ENCODE measurements around the gene RBM5. TPM values are rescaled to one million over a fixed set of nuclear protein-coding genes. Genes with fewer than 3 reads are reported as not detected.

Gene RBM5
- total RNA-seq, 2 donors from 2014 or later = 104 to 114 TPM

DNA sequence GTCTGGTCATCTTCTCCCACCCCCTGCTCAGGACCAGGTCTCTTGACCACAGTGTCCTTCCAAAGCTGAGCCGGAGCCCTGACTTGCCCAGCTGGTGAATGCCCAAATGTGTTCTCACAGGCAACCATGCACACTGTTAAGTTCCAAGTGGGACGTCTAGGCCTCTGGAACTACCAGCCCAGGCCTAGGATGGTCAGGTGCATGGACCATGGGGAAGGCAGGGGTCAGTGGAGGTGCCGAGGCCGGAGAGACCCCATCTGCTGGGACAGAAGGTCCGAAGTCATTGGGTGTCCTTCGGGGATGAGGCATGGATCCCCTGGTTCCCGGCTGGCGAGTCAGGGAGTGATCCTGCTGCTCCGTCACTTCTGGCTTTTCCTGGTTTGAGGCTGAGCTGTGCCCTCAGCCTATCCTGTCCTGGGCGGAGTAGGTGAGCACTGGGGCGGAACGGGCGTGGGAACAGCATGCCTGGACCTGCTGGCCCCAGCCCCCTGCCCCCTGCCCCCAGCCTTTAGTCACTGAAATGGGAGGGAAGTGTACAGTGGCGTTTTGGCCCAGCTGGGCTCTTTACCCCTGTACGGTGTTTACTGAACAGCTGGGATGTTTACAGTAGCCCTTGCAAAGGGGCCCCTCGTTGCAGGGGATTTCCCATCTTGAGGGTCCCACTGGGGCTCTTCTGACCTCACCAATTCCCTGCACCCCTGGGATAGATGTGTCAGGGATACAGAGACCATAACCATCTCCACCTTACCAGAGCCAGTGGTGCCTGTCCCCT, 78.5 kb downstream of the RBM5 start:
- Histone ChIP-seq H3K4me1 (peaks cover 16% of the 10 kb centered on the region), H3K9ac (ENCODE audit: low read depth in 2 of 2, low read length in 2 of 2) (peak overlapping the region; percentile 12 to 51), H3K27ac (peak overlapping the region; percentile 44), H3K36me3 (no peaks in the 10 kb centered on the region), H3K9me3 (no peaks in the 10 kb centered on the region), H3K27me3 (no peaks in the 10 kb centered on the region), H3K4me3 (no peak overlapping the region)
- intact Hi-C loops (cut with DNase I) = no loop called here
- no peak for TF ChIP-seq CTCF (IDR thresholded peaks at IDR 0.05)
- peak; percentile 76 for DNase-seq

- no peaks in the 10 kb centered on the region for H3K9me3 ChIP-seq
- no peak overlapping the region for H3K4me3 ChIP-seq
- H3K27ac ChIP-seq = no peak overlapping the region
- TF ChIP-seq CTCF (IDR thresholded peaks at IDR 0.05) = no peak
- no peaks in the 10 kb centered on the region for H3K36me3 ChIP-seq
- DNase-seq = no peak
- H3K27me3 ChIP-seq = no peaks in the 10 kb centered on the region
- peaks cover 17% of the 10 kb centered on the region for H3K4me1 ChIP-seq
- peak overlapping the region in 1 of 2 donors; percentile 12 for H3K9ac ChIP-seq (ENCODE audit: low read depth in 2 of 2, low read length in 2 of 2)
- intact Hi-C loops (cut with DNase I) = no loop called here
These were observed 79.1 kb downstream of the RBM5 start for GRCh38 chr3:50167841-50168209.

- peaks cover 17% of the 10 kb centered on the region for H3K4me1 ChIP-seq
- intact Hi-C loops (cut with DNase I) = no loop called here
- no peak overlapping the region for H3K9ac ChIP-seq (ENCODE audit: low read depth in 2 of 2, low read length in 2 of 2)
- no peaks in the 10 kb centered on the region for H3K9me3 ChIP-seq
- no peak for TF ChIP-seq CTCF (IDR thresholded peaks at IDR 0.05)
- no peak overlapping the region for H3K4me3 ChIP-seq
- DNase-seq = no peak
- no peaks in the 10 kb centered on the region for H3K36me3 ChIP-seq
- H3K27ac ChIP-seq = no peak overlapping the region
- H3K27me3 ChIP-seq = no peaks in the 10 kb centered on the region
These were observed 79.7 kb downstream of the RBM5 start for GRCh38 chr3:50168388-50168787.

Other genes with a start within 250 kb of the RBM5 start
- 10 to 100 TPM in 1 of 2 donors, 1 to 10 TPM in 1; 3.6 to 19.7 TPM for gene TRAIP, start 232.4 kb upstream of the RBM5 start, total RNA-seq
- under 1 TPM; 0.21 to 0.30 TPM for gene CAMKV, start 219.0 kb upstream of the RBM5 start, total RNA-seq
- gene MST1R, start 185.0 kb upstream of the RBM5 start, total RNA-seq = 100 to 1,000 TPM in 1 of 2 donors, 10 to 100 TPM in 1; 88.9 to 173 TPM
- gene MON1A, start 159.1 kb upstream of the RBM5 start, total RNA-seq = 10 to 100 TPM in 1 of 2 donors, 1 to 10 TPM in 1; 4.5 to 14.9 TPM
- gene RBM6, start 148.8 kb upstream of the RBM5 start, total RNA-seq = 10 to 100 TPM; 49.8 to 60.3 TPM
- gene SEMA3F, start 66.4 kb downstream of the RBM5 start, total RNA-seq = 10 to 100 TPM; 14.7 to 24.0 TPM
- not detected for gene GNAT1, start 102.7 kb downstream of the RBM5 start, total RNA-seq
- gene SLC38A3, start 116.4 kb downstream of the RBM5 start, total RNA-seq = under 1 TPM; 0.24 to 0.40 TPM
- 10 to 100 TPM; 48.7 to 77.4 TPM for gene GNAI2, start 147.3 kb downstream of the RBM5 start, total RNA-seq
- 10 to 100 TPM; 51.6 to 57.0 TPM for gene SEMA3B, start 180.2 kb downstream of the RBM5 start, total RNA-seq
- gene LSMEM2, start 190.2 kb downstream of the RBM5 start, total RNA-seq = not detected
- gene IFRD2, start 203.5 kb downstream of the RBM5 start, total RNA-seq = 100 to 1,000 TPM in 1 of 2 donors, 10 to 100 TPM in 1; 52.8 to 129 TPM
- gene HYAL3, start 210.5 kb downstream of the RBM5 start, total RNA-seq = 1 to 10 TPM; 2.5 to 4.2 TPM
- 1 to 10 TPM; 6.7 to 10.0 TPM for gene NAA80, start 210.5 kb downstream of the RBM5 start, total RNA-seq
- 10 to 100 TPM in 1 of 2 donors, 1 to 10 TPM in 1; 9.0 to 15.2 TPM for gene HYAL1, start 214.7 kb downstream of the RBM5 start, total RNA-seq
- gene HYAL2, start 233.8 kb downstream of the RBM5 start, total RNA-seq = 10 to 100 TPM; 31.3 to 37.1 TPM
- gene TUSC2, start 239.3 kb downstream of the RBM5 start, total RNA-seq = 10 to 100 TPM; 26.1 to 39.5 TPM